Progenitor cell of endocrine pancreas (in vitro differentiated cells): ENCODE data around the gene IQGAP1. TPM values are rescaled to one million over a fixed set of nuclear protein-coding genes. Genes with fewer than 3 reads are reported as not detected.
A peak's percentile ranks its signal among the peaks of the same experiment; 100 is the strongest.

Experiments
- DNase-seq: peaks from one replicate; pipeline ENCODE4 v3.0.0; 2021; ENCODE audit warnings: low spot score; ENCODE audit not compliant: unreplicated experiment
- H3K27ac Mint-ChIP-seq: 2 replicates; pipeline ENCODE4 v1.8.0; 2021; ENCODE audit warnings: mild to moderate bottlenecking, moderate library complexity, mixed read lengths
- H3K27me3 Mint-ChIP-seq: 2 replicates; pipeline ENCODE4 v1.8.0; 2021; ENCODE audit warnings: mixed read lengths
- H3K36me3 Mint-ChIP-seq: 2 replicates; pipeline ENCODE4 v1.8.0; 2022; ENCODE audit warnings: mixed read lengths; ENCODE audit not compliant: insufficient read depth
- H3K4me1 Mint-ChIP-seq: 2 replicates; pipeline ENCODE4 v1.8.0; 2021; ENCODE audit warnings: low read depth, mixed read lengths
- H3K4me3 Mint-ChIP-seq: 2 replicates; pipeline ENCODE4 v1.8.0; 2021; ENCODE audit warnings: low read depth, mild to moderate bottlenecking, moderate library complexity, mixed read lengths
- H3K9me3 Mint-ChIP-seq: 2 replicates; pipeline ENCODE4 v1.8.0; 2021; ENCODE audit warnings: low read depth, mixed read lengths
- CTCF ChIP-seq: fragments of 200-600 bp; sonication (generic); IDR thresholded peaks from one replicate; pipeline ENCODE4 v1.5.0; 2021; ENCODE audit warnings: antibody characterized with exemption, mild to moderate bottlenecking; ENCODE audit not compliant: unreplicated experiment
- total RNA-seq: library from RNA; stranded (reverse); gene quantifications from 2 replicates; pipeline ENCODE4 v1.2.1, GENCODE V29; 2021

IQGAP1 gene
- total RNA-seq, 1 donor from 2014 or later = 141 TPM

GRCh38 chr15:90422043-90422442 lies 34.0 kb downstream of the IQGAP1 start:
- no peaks in the 10 kb centered on the region for H3K27me3 Mint-ChIP-seq
- peaks cover 3% of the 10 kb centered on the region for H3K9me3 Mint-ChIP-seq
- H3K4me3 Mint-ChIP-seq = no peak overlapping the region
- TF ChIP-seq CTCF = no peak
- peaks cover 8% of the 10 kb centered on the region for H3K36me3 Mint-ChIP-seq
- DNase-seq = no peak
- peak overlapping the region; percentile 84 for H3K27ac Mint-ChIP-seq
- H3K4me1 Mint-ChIP-seq = peaks cover 28% of the 10 kb centered on the region

GRCh38 chr15:90422936-90423335 lies 34.9 kb downstream of the IQGAP1 start:
- Mint-ChIP-seq H3K27ac (no peak overlapping the region), H3K27me3 (no peaks in the 10 kb centered on the region), H3K9me3 (peaks cover under 1% of the 10 kb centered on the region), H3K4me1 (peaks cover 28% of the 10 kb centered on the region), H3K4me3 (no peak overlapping the region), H3K36me3 (peaks cover 5% of the 10 kb centered on the region)
- DNase-seq = no peak
- TF ChIP-seq CTCF = no peak

- Mint-ChIP-seq H3K36me3 (peaks cover 5% of the 10 kb centered on the region), H3K27me3 (no peaks in the 10 kb centered on the region), H3K4me1 (peaks cover 28% of the 10 kb centered on the region), H3K9me3 (no peaks in the 10 kb centered on the region), H3K27ac (peak overlapping the region; percentile 76), H3K4me3 (no peak overlapping the region)
- no peak for DNase-seq
- no peak for TF ChIP-seq CTCF
Observed at GRCh38 chr15:90423801-90424319, 35.8 kb downstream of the IQGAP1 start.

- Mint-ChIP-seq H3K27ac (peak overlapping the region; percentile 1), H3K4me1 (peaks cover 27% of the 10 kb centered on the region), H3K27me3 (no peaks in the 10 kb centered on the region), H3K4me3 (no peak overlapping the region), H3K36me3 (peaks cover 8% of the 10 kb centered on the region), H3K9me3 (no peaks in the 10 kb centered on the region)
- TF ChIP-seq CTCF = no peak
- DNase-seq = no peak
Observed at GRCh38 chr15:90425726-90426346, 37.8 kb downstream of the IQGAP1 start.

- no peaks in the 10 kb centered on the region for H3K9me3 Mint-ChIP-seq
- no peak overlapping the region for H3K4me3 Mint-ChIP-seq
- no peaks in the 10 kb centered on the region for H3K27me3 Mint-ChIP-seq
- peaks cover 20% of the 10 kb centered on the region for H3K4me1 Mint-ChIP-seq
- H3K36me3 Mint-ChIP-seq = peaks cover 10% of the 10 kb centered on the region
- H3K27ac Mint-ChIP-seq = no peak overlapping the region
- TF ChIP-seq CTCF = no peak
- no peak for DNase-seq
Observed at GRCh38 chr15:90427185-90427584, 39.1 kb downstream of the IQGAP1 start.
